ENCODE data around the gene GRK3.

DNA sequence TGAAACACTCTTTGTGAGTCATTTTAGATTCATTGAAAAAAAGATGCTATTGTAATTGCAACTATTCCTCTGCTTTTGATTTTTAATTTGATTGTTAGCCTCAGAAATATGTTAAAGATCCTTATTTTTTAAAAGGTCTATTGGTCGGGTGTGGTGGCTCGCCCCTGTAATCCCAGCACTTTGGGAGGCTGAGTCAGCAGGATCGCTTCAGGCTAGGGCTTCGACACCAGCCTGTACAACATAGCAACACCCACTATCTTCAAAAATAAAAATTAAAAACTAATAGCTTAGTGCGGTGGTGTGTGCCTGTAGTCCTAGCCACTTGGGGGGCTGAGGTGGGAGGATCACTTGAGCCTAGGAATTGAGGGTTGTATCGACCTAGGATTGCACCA, 105.6 kb downstream of the GRK3 start:
- TF ChIP-seq POLR2A (IDR thresholded peaks at IDR 0.05): no peak
- TF ChIP-seq CTCF (IDR thresholded peaks at IDR 0.05): no peak
- no peak for TF ChIP-seq POLR2AphosphoS5 (IDR thresholded peaks at IDR 0.05)

All from suprapubic skin (tissue), 4 donors.